ENCODE data around the gene BIN1. TPM values are rescaled to one million over a fixed set of nuclear protein-coding genes. Genes with fewer than 3 reads are reported as not detected.

The BIN1 gene
- total RNA-seq, 6 donors from 2014 or later, result 32.3 to 57.0 (median 42.9) TPM

GRCh38 chr2:127037476-127037875, 69.5 kb downstream of the BIN1 start:
- ATAC-seq (ENCODE audit: low FRiP score in 2 of 2) (no peak), DNase-seq (no peak)
- Histone ChIP-seq H3K36me3 (no peaks in the 10 kb centered on the region), H3K27ac (no peak overlapping the region), H3K27me3 (no peaks in the 10 kb centered on the region), H3K4me3 (no peak overlapping the region), H3K9me3 (no peaks in the 10 kb centered on the region), H3K4me1 (no peaks in the 10 kb centered on the region)
- TF ChIP-seq CTCF (IDR thresholded peaks at IDR 0.05) (no peak), POLR2AphosphoS5 (IDR thresholded peaks at IDR 0.05) (no peak), POLR2A (IDR thresholded peaks at IDR 0.05) (no peak)

GRCh38 chr2:127034883-127035611, 71.9 kb downstream of the BIN1 start:
- no peak overlapping the region for H3K4me3 ChIP-seq
- WGBS, 2 donors, result 86 to 93% methylated on average over 9 to 11 of the region's 11 CpGs
- no peaks in the 10 kb centered on the region for H3K27me3 ChIP-seq
- ATAC-seq (ENCODE audit: low FRiP score in 2 of 2) (no peak), DNase-seq (no peak)
- H3K4me1 ChIP-seq, result no peaks in the 10 kb centered on the region
- H3K9me3 ChIP-seq, result no peaks in the 10 kb centered on the region
- TF ChIP-seq CTCF (IDR thresholded peaks at IDR 0.05), result no peak
- no peak for TF ChIP-seq POLR2AphosphoS5 (IDR thresholded peaks at IDR 0.05)
- no peak for TF ChIP-seq EP300 (IDR thresholded peaks at IDR 0.05)
- TF ChIP-seq POLR2A (IDR thresholded peaks at IDR 0.05), result no peak
- H3K27ac ChIP-seq, result no peak overlapping the region
- no peaks in the 10 kb centered on the region for H3K36me3 ChIP-seq

- Histone ChIP-seq H3K4me3 (no peak overlapping the region), H3K27me3 (no peaks in the 10 kb centered on the region), H3K27ac (no peak overlapping the region), H3K4me1 (no peaks in the 10 kb centered on the region), H3K9me3 (no peaks in the 10 kb centered on the region), H3K36me3 (no peaks in the 10 kb centered on the region)
- ATAC-seq (ENCODE audit: low FRiP score in 2 of 2), result no peak
- TF ChIP-seq CTCF (IDR thresholded peaks at IDR 0.05) (no peak), EP300 (IDR thresholded peaks at IDR 0.05) (no peak), POLR2A (IDR thresholded peaks at IDR 0.05) (no peak)
- WGBS, 2 donors, result 69 to 88% methylated on average over 6 of the region's 6 CpGs
- no peak for DNase-seq
Measured at GRCh38 chr2:127034051-127034450, 72.9 kb downstream of the BIN1 start.

GRCh38 chr2:127032621-127033020, 74.3 kb downstream of the BIN1 start:
- Histone ChIP-seq H3K4me1 (no peaks in the 10 kb centered on the region), H3K27ac (no peak overlapping the region), H3K4me3 (no peak overlapping the region), H3K9me3 (no peaks in the 10 kb centered on the region), H3K36me3 (no peaks in the 10 kb centered on the region), H3K27me3 (no peaks in the 10 kb centered on the region)
- DNase-seq, result no peak
- TF ChIP-seq CTCF (IDR thresholded peaks at IDR 0.05) (no peak), POLR2A (IDR thresholded peaks at IDR 0.05) (no peak), POLR2AphosphoS5 (IDR thresholded peaks at IDR 0.05) (no peak), EP300 (IDR thresholded peaks at IDR 0.05) (no peak)
- no peak for ATAC-seq (ENCODE audit: low FRiP score in 2 of 2)
- WGBS, 2 donors, result 56 to 58% methylated on average over 3 of the region's 3 CpGs
